Limb (tissue), 2 donors: ENCODE results near the gene PDGFC.

Source experiments
- DNase-seq, 2 donors: peaks; one replicate each; pipeline ENCODE4 v3.0.0-alpha.2; 2016; ENCODE audit errors: extremely low spot score in 2 of 2

PDGFC gene

DNA sequence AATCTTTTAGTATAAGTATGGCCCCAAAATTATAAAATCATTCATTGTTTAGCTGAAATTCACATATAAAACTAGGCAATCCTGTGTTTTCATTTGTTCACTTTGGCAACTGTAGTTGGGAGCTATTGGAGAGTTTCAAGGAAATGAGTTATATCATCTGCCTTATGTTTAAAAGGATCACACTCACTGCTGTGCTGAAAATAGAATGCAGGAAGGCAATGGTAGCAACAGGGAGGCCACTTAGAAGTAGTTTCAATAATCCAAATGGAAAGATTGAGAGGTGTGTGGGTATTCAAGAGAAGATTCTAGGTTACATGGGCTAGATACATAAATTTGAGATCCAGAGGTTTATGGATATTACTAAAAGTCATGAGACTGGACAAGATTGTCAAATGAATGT, 184.9 kb downstream of the PDGFC start:
- DNase-seq = no peak

DNA sequence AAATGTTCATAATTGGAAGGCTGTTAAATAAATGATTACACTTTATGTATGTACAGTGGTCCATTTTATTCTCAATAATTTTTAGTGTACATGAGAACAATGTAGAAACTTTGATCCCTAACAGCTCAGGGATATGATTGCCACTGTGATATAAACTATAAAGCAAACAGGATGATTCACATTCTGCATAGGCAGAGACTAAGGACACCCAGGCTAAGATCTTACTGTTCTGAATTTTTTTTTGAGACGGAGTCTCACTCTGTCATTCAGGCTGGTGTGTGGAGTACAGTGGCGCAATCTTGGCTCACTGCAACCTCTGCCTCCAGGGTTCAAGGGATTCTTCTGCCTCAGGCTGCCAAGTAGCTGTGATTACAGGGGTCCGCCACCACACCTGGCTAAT, 186.6 kb downstream of the PDGFC start:
- no peak for DNase-seq

DNA sequence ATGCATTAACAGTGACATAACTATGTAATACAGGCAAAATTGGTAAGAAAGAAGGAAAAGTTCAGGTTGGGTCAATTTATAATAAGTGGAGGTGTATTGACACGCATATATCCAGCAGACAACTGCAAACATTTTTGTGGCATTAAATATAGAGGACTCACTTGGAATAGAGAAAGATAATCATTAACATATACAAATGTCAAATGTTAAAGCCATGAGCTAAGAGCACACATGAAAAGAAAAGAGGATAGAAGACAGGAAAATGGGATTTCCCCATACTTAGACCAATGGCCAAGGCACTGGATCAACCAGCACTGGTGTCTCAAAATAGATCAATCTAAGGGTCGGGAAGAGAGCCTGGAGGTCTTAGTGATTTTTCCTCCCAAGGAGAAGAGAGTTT, 187.6 kb downstream of the PDGFC start:
- no peak for DNase-seq

DNA sequence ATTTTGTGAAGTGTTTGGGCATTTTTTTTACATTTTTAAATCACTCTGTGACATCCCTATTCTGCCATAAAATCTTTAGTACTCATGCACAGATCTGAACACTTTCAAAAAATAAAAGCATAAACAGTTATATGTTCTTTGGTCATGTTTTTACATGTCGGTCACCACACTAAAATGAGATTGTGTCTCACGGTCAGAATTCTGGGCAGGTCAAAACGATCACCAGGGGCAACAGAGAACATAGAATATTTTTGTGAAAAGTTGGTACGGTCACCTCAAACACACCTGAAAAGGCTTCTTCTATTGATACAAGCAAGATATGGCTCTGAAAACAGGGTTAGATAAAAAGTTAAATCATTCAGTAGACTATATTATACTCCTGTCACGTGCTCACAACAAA, 189.1 kb downstream of the PDGFC start:
- no peak for DNase-seq

GRCh38 chr4:156781852-156782251, 189.7 kb downstream of the PDGFC start:
- DNase-seq = no peak

- DNase-seq = no peak
Measured at GRCh38 chr4:156779774-156780173, 191.8 kb downstream of the PDGFC start.

GRCh38 chr4:156779042-156779441, 192.6 kb downstream of the PDGFC start:
- peak in 1 of 2 donors; percentile 45 for DNase-seq

GRCh38 chr4:156778606-156779005, 193.0 kb downstream of the PDGFC start:
- DNase-seq = no peak

DNA sequence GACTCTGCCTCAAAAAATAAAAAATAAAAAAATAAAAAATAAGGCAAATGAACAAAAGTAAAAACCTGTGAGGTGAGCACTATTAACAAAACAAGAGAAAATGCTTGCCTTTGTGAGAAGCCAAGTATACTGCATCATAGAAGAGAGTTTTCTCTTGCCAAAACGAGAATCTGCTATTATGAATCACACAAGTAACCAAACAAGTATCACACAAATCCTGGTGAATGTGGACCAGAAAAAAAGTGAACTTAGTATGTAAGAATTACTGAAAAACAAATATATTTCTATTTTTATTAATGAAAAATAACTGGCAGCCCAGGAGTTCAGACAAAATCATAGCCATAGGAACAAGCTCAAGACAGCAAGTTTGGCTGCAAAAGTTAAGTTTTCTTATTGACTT, 193.5 kb downstream of the PDGFC start:
- no peak for DNase-seq

- DNase-seq = no peak
Measured at GRCh38 chr4:156775813-156776212, 195.8 kb downstream of the PDGFC start.

DNA sequence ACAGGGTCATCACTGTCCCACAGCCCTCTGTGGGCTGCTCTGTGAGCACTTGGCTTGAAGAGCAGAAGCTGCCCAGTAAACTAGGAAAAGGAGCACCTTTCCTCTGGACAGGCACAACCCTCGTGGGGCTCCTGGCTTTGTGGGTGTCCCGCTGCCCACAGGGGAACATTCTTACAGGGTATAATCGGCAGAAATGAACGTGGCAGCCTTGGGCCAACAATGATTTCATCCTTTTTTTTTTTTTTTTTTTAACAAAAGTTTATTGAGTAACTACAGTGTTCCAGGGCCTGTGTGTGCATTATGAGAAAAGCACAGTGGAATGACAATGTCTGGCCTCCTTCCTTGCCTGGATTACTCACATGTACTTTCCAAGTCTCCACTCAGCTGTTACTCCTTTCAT, 197.2 kb downstream of the PDGFC start:
- DNase-seq = no peak

GRCh38 chr4:156773648-156774357, 197.8 kb downstream of the PDGFC start:
- no peak for DNase-seq

DNA sequence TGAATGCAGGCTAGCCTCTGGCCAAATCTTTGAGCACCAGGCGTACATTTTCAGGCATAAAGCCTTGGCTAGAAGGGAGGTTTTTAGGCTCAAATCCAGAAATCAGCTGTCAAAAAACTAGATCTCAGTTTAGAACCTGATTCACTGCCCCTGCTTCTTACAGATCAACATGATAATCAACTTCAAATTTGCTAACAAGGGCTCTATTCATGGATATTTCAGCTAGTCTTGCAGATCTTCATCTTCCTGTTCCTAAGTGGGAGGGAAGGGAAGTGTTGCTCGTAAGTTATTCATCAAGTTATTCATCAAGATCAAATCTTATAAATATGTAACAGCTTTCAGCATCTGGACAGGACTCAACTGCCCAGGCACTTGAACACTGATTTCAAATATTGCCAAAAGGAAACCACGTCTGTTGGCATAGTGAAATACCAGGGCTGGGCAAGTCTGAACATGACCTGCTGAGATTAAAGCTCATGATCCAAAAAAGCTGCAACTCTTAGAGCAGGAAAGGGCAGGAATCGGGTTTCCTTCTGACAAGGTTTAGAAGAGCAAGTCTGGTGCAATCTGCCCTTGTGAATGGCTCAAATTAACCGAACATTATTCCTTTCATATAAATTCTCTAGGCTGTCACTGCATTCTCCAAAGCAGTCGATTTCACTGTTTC, 200.3 kb downstream of the PDGFC start:
- peak in 1 of 2 donors; percentile 41 for DNase-seq

GRCh38 chr4:156770140-156770539, 201.5 kb downstream of the PDGFC start:
- DNase-seq = no peak

- no peak for DNase-seq
Measured at GRCh38 chr4:156767911-156768415, 203.6 kb downstream of the PDGFC start.

- no peak for DNase-seq
Measured at GRCh38 chr4:156766846-156767245, 204.8 kb downstream of the PDGFC start.

DNA sequence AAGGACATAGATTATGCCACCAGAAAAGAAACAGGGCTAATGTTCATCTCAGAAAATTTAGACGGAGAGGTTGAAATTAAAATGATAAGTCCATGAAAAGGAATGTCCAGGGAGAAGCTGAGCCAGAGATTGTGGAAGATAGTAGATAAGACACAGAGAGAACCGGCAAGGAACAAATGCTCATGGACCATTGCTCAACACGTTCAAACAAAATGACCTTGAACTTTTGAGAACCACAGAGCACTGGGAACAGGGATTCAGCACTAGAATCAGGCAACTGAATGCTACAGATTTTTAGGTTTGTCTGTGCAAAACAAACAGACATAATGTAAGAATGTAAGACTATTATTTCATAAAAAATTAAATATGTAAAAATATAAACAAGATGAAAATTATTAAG, 206.3 kb downstream of the PDGFC start:
- no peak for DNase-seq

- no peak for DNase-seq
Measured at GRCh38 chr4:156764846-156765245, 206.8 kb downstream of the PDGFC start.

DNA sequence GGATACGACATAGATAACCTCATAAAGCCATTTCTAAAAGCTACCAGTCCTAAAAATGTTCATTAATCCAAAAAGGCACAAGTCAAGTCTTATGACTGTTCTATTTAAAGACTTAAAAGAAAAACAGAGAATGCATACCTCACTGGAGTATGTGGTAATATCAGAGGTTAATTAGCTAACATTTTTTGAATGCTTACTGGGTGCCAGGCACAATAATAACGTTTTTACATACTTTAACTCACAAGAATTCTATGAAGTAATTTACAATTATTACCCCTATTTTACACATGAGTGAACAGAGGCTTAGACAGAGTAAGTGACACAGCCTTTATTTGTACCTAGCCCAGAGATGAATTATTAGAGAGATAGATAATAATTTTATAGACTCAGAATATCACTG, 207.5 kb downstream of the PDGFC start:
- no peak for DNase-seq

DNA sequence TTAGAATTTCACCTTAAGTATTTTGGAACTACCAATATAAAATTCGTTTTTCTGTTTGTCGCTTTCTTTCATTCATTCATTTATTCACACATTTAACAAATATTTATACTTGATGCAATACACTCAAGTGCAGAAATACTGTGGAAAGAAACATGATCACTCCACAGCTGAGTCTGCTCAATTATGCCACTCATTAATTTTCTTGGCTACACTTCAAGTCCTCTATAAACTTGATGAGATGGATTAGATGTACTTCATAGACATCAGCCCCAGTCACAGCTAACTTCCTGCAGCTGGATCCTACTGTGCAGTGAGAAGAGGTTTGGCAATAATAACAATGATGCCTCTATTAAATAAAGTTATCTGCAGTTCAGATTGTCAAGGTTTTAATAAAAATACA, 208.1 kb downstream of the PDGFC start:
- DNase-seq = peak in 1 of 2 donors; percentile 47

DNA sequence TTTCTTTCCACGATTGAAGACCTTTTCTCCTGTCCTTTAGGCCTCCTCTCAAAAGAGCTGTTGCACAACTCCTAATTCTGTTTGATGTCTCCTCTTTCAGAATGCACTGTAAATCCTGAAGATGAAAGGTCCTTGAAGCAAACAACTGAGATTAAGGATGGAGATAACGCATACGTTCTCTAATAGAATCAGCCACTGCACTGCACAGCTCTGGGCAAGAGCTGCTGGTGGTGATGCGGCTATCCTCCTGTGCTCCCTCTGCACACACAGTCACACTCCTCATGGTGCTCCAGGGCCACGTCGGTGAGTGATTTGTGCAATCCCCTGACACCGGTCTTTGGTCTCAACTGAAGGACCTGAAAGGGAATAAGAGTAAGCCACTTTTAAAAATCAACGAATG, 208.7 kb downstream of the PDGFC start:
- no peak for DNase-seq

DNA sequence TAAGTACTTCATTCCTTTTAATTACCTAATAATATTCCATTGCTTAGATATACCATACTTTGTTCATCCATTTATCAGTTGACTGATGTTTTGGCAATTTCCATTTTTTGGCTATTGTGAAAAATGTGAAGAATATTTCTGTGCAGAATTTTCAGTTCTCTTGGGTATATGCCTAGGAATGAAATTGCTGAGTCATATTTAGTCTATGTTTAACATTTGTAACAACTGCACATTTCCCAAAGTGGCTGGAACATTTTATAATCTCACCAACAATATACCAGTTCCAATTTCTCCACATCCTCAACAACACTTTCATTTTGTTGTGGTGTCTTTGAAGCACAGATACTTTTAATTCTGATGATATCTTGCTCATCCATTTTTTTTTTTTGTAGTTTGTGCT, 215.5 kb downstream of the PDGFC start:
- no peak for DNase-seq
